ENCODE results near the gene ASXL2.

Gene ASXL2

GRCh38 chr2:25809646-25810045 lies 68.6 kb downstream of the ASXL2 start:
- Mint-ChIP-seq H3K36me3 (peaks cover 20% of the 10 kb centered on the region), H3K27ac (no peak overlapping the region), H3K4me1 (ENCODE audit: low read depth) (peaks cover 46% of the 10 kb centered on the region), H3K4me3 (no peak overlapping the region), H3K9me3 (ENCODE audit: low read depth) (no peaks in the 10 kb centered on the region), H3K27me3 (no peaks in the 10 kb centered on the region)

- Mint-ChIP-seq H3K9me3 (ENCODE audit: low read depth) (no peaks in the 10 kb centered on the region), H3K4me3 (no peak overlapping the region), H3K27me3 (no peaks in the 10 kb centered on the region), H3K36me3 (peaks cover 25% of the 10 kb centered on the region), H3K4me1 (ENCODE audit: low read depth) (peaks cover 43% of the 10 kb centered on the region), H3K27ac (peak overlapping the region; percentile 41)
Observed at GRCh38 chr2:25808006-25808383, 70.3 kb downstream of the ASXL2 start.

GRCh38 chr2:25806941-25807340 lies 71.3 kb downstream of the ASXL2 start:
- H3K27me3 Mint-ChIP-seq: no peaks in the 10 kb centered on the region
- no peaks in the 10 kb centered on the region for H3K9me3 Mint-ChIP-seq (ENCODE audit: low read depth)
- H3K4me3 Mint-ChIP-seq: no peak overlapping the region
- no peak overlapping the region for H3K27ac Mint-ChIP-seq
- H3K36me3 Mint-ChIP-seq: peaks cover 25% of the 10 kb centered on the region
- H3K4me1 Mint-ChIP-seq (ENCODE audit: low read depth): peaks cover 39% of the 10 kb centered on the region

- Mint-ChIP-seq H3K9me3 (ENCODE audit: low read depth) (no peaks in the 10 kb centered on the region), H3K27ac (no peak overlapping the region), H3K4me3 (no peak overlapping the region), H3K27me3 (no peaks in the 10 kb centered on the region), H3K4me1 (ENCODE audit: low read depth) (peaks cover 41% of the 10 kb centered on the region), H3K36me3 (peaks cover 25% of the 10 kb centered on the region)
Observed at GRCh38 chr2:25805987-25806386, 72.3 kb downstream of the ASXL2 start.

- Mint-ChIP-seq H3K36me3 (peaks cover 19% of the 10 kb centered on the region), H3K9me3 (ENCODE audit: low read depth) (no peaks in the 10 kb centered on the region), H3K27ac (no peak overlapping the region), H3K27me3 (no peaks in the 10 kb centered on the region), H3K4me1 (ENCODE audit: low read depth) (peaks cover 35% of the 10 kb centered on the region), H3K4me3 (no peak overlapping the region)
Observed at GRCh38 chr2:25804338-25804737, 73.9 kb downstream of the ASXL2 start.

- peaks cover 35% of the 10 kb centered on the region for H3K36me3 Mint-ChIP-seq
- H3K4me3 Mint-ChIP-seq: no peak overlapping the region
- H3K4me1 Mint-ChIP-seq (ENCODE audit: low read depth): peaks cover 66% of the 10 kb centered on the region
Observed at GRCh38 chr2:25799301-25799700, 79.0 kb downstream of the ASXL2 start.

GRCh38 chr2:25797620-25798488 lies 80.4 kb downstream of the ASXL2 start:
- Mint-ChIP-seq H3K27ac (peak overlapping the region; percentile 91), H3K4me3 (peak overlapping the region; percentile 64), H3K4me1 (ENCODE audit: low read depth) (peaks cover 72% of the 10 kb centered on the region)

More at GRCh38 chr2:25799301-25799700, 79.0 kb downstream of the ASXL2 start:
- H3K27ac Mint-ChIP-seq: peak overlapping the region; percentile 91
- no peaks in the 10 kb centered on the region for H3K27me3 Mint-ChIP-seq
- no peaks in the 10 kb centered on the region for H3K9me3 Mint-ChIP-seq (ENCODE audit: low read depth)

GRCh38 chr2:25794544-25795276 lies 83.6 kb downstream of the ASXL2 start:
- Mint-ChIP-seq H3K27ac (peak overlapping the region; percentile 88), H3K4me1 (ENCODE audit: low read depth) (peaks cover 80% of the 10 kb centered on the region), H3K9me3 (ENCODE audit: low read depth) (no peaks in the 10 kb centered on the region), H3K36me3 (peaks cover 41% of the 10 kb centered on the region), H3K4me3 (peak overlapping the region; percentile 79), H3K27me3 (no peaks in the 10 kb centered on the region)

More at GRCh38 chr2:25797620-25798488, 80.4 kb downstream of the ASXL2 start:
- H3K27me3 Mint-ChIP-seq: no peaks in the 10 kb centered on the region
- H3K36me3 Mint-ChIP-seq: peaks cover 29% of the 10 kb centered on the region
- no peaks in the 10 kb centered on the region for H3K9me3 Mint-ChIP-seq (ENCODE audit: low read depth)

GRCh38 chr2:25790074-25790790 lies 88.1 kb downstream of the ASXL2 start:
- Mint-ChIP-seq H3K4me3 (peak overlapping the region; percentile 46), H3K27ac (peak overlapping the region; percentile 5), H3K4me1 (ENCODE audit: low read depth) (peaks cover 59% of the 10 kb centered on the region)

GRCh38 chr2:25788457-25788856 lies 89.8 kb downstream of the ASXL2 start:
- peaks cover 41% of the 10 kb centered on the region for H3K4me1 Mint-ChIP-seq (ENCODE audit: low read depth)
- no peaks in the 10 kb centered on the region for H3K27me3 Mint-ChIP-seq
- peaks cover 16% of the 10 kb centered on the region for H3K36me3 Mint-ChIP-seq
- H3K9me3 Mint-ChIP-seq (ENCODE audit: low read depth): no peaks in the 10 kb centered on the region
- no peak overlapping the region for H3K27ac Mint-ChIP-seq
- H3K4me3 Mint-ChIP-seq: peak overlapping the region; percentile 1

More at GRCh38 chr2:25790074-25790790, 88.1 kb downstream of the ASXL2 start:
- H3K9me3 Mint-ChIP-seq (ENCODE audit: low read depth): no peaks in the 10 kb centered on the region
- peaks cover 12% of the 10 kb centered on the region for H3K36me3 Mint-ChIP-seq
- H3K27me3 Mint-ChIP-seq: no peaks in the 10 kb centered on the region

GRCh38 chr2:25787020-25787419 lies 91.3 kb downstream of the ASXL2 start:
- Mint-ChIP-seq H3K4me1 (ENCODE audit: low read depth) (peaks cover 37% of the 10 kb centered on the region), H3K27me3 (no peaks in the 10 kb centered on the region), H3K36me3 (peaks cover 16% of the 10 kb centered on the region), H3K9me3 (ENCODE audit: low read depth) (no peaks in the 10 kb centered on the region), H3K27ac (no peak overlapping the region), H3K4me3 (no peak overlapping the region)

- H3K9me3 Mint-ChIP-seq (ENCODE audit: low read depth): no peaks in the 10 kb centered on the region
- no peaks in the 10 kb centered on the region for H3K27me3 Mint-ChIP-seq
- peaks cover 20% of the 10 kb centered on the region for H3K4me1 Mint-ChIP-seq (ENCODE audit: low read depth)
- H3K36me3 Mint-ChIP-seq: peaks cover 4% of the 10 kb centered on the region
- no peak overlapping the region for H3K27ac Mint-ChIP-seq
- no peak overlapping the region for H3K4me3 Mint-ChIP-seq
Observed at GRCh38 chr2:25784404-25784803, 93.9 kb downstream of the ASXL2 start.

GRCh38 chr2:25777077-25777476 lies 101.2 kb downstream of the ASXL2 start:
- Mint-ChIP-seq H3K4me3 (no peak overlapping the region), H3K27me3 (no peaks in the 10 kb centered on the region), H3K9me3 (ENCODE audit: low read depth) (no peaks in the 10 kb centered on the region)

GRCh38 chr2:25772078-25772477 lies 106.2 kb downstream of the ASXL2 start:
- no peaks in the 10 kb centered on the region for H3K9me3 Mint-ChIP-seq (ENCODE audit: low read depth)
- peak overlapping the region; percentile 28 for H3K27ac Mint-ChIP-seq
- H3K4me3 Mint-ChIP-seq: no peak overlapping the region
- H3K4me1 Mint-ChIP-seq (ENCODE audit: low read depth): peaks cover 8% of the 10 kb centered on the region
- no peaks in the 10 kb centered on the region for H3K27me3 Mint-ChIP-seq
- peaks cover 10% of the 10 kb centered on the region for H3K36me3 Mint-ChIP-seq

More at GRCh38 chr2:25777077-25777476, 101.2 kb downstream of the ASXL2 start:
- Mint-ChIP-seq H3K27ac (no peak overlapping the region), H3K36me3 (peaks cover 9% of the 10 kb centered on the region), H3K4me1 (ENCODE audit: low read depth) (peaks cover 2% of the 10 kb centered on the region)

- Mint-ChIP-seq H3K4me1 (ENCODE audit: low read depth) (peaks cover 24% of the 10 kb centered on the region), H3K4me3 (no peak overlapping the region), H3K27me3 (no peaks in the 10 kb centered on the region), H3K9me3 (ENCODE audit: low read depth) (no peaks in the 10 kb centered on the region), H3K36me3 (peaks cover 21% of the 10 kb centered on the region), H3K27ac (no peak overlapping the region)
Observed at GRCh38 chr2:25763575-25763974, 114.7 kb downstream of the ASXL2 start.
